K562 (cell line): Measurements from ENCODE around the gene TEFM. TPM values are rescaled to one million over a fixed set of nuclear protein-coding genes. Genes with fewer than 3 reads are reported as not detected.

Experiments used
- CEBPG ChIP-seq, 3 experiments: fragments of 200-800 bp in 1 of 3; sonication (Bioruptor generic) in 1 of 3; sonication (generic) in 1 of 3; formaldehyde crosslinking in 1 of 3; IDR thresholded peaks in 2 of 3; conservative IDR thresholded peaks in 1 of 3; 2 replicates each; pipeline versions ENCODE4 v1.6.1 to v1.8.0; 2016 to 2022; ENCODE audit warnings: missing compliant biosample characterization in 2 of 3, missing genetic modification characterization in 2 of 3, mild to moderate bottlenecking in 1 of 3, missing genetic modification reagents in 1 of 3
- CGGBP1 ChIP-seq: fragments of 250-450 bp; sonication (Bioruptor Pico); IDR thresholded peaks from 2 replicates; pipeline ENCODE4 v1.9.0; 2021; ENCODE audit warnings: mild to moderate bottlenecking
- CREBBP ChIP-seq: IDR thresholded peaks from one replicate; pipeline ENCODE4 v1.6.1; 2012; ENCODE audit warnings: low read depth, mild to moderate bottlenecking, control low read depth, inconsistent platforms, low read length
- DNMT1 ChIP-seq: fragments of 450-650 bp; IDR thresholded peaks from 2 replicates; pipeline ENCODE4 v1.6.1; 2016; ENCODE audit warnings: antibody characterized with exemption, mild to moderate bottlenecking
- EP300 ChIP-seq: IDR thresholded peaks from 2 replicates; pipeline ENCODE4 v1.6.1; 2012; ENCODE audit warnings: low read length, improper control_type of control experiment
- FOXJ3 ChIP-seq: sonication (generic); formaldehyde crosslinking; IDR thresholded peaks from 2 replicates; pipeline ENCODE4 v1.4.0; 2020; ENCODE audit warnings: mild to moderate bottlenecking, missing genetic modification reagents
- HDAC8 ChIP-seq: fragments of 450-650 bp; IDR thresholded peaks from 2 replicates; pipeline ENCODE4 v1.6.1; 2016; ENCODE audit warnings: mild to moderate bottlenecking, missing genetic modification characterization, moderate library complexity, missing compliant biosample characterization
- HMBOX1 ChIP-seq: sonication (generic); IDR thresholded peaks from 2 replicates; pipeline ENCODE4 v1.6.1; 2016
- KLF13 ChIP-seq: fragments of 450-650 bp; IDR thresholded peaks from 2 replicates; pipeline ENCODE4 v1.6.1; 2016; ENCODE audit warnings: missing genetic modification characterization, low read depth, mild to moderate bottlenecking, missing compliant biosample characterization, moderate library complexity, borderline replicate concordance
- MAFK ChIP-seq: IDR thresholded peaks from 2 replicates; pipeline ENCODE4 v1.6.1; 2011; ENCODE audit warnings: low read length, improper control_type of control experiment
- NUFIP1 ChIP-seq: fragments of 450-650 bp; IDR thresholded peaks from 2 replicates; pipeline ENCODE4 v1.6.1; 2018; ENCODE audit not compliant: partially characterized antibody
- PATZ1 ChIP-seq: fragments of 250-450 bp; sonication (Bioruptor Pico); IDR thresholded peaks from 2 replicates; pipeline ENCODE4 v1.5.0; 2020; ENCODE audit warnings: mild to moderate bottlenecking, borderline replicate concordance
- SIN3A ChIP-seq, 2 experiments: fragments of 150-350 bp in 1 of 2; IDR thresholded peaks; 2 replicates each; pipeline ENCODE4 v1.6.1; 2011 to 2016; ENCODE audit warnings: borderline replicate concordance in 2 of 2, low read depth in 2 of 2, low read length in 2 of 2, mild to moderate bottlenecking in 2 of 2, moderate library complexity in 2 of 2; ENCODE audit not compliant: control insufficient read depth in 1 of 2
- SUPT5H ChIP-seq: fragments of 450-650 bp; IDR thresholded peaks from 2 replicates; pipeline ENCODE4 v1.6.1; 2016
- TAF1 ChIP-seq: IDR thresholded peaks from 2 replicates; pipeline ENCODE4 v1.6.1; 2011; ENCODE audit warnings: mild to moderate bottlenecking, low read length, moderate library complexity; ENCODE audit not compliant: insufficient read depth, control insufficient read depth, severe bottlenecking; ENCODE audit errors: extremely low read depth
- U2AF1 ChIP-seq: fragments of 200-400 bp; formaldehyde crosslinking; optimal IDR thresholded peaks from 2 replicates; pipeline ENCODE3; 2017; ENCODE audit warnings: mild to moderate bottlenecking, low read depth, low read length, moderate library complexity
- ZBTB11 ChIP-seq, 3 experiments: fragments of 200-800 bp in 1 of 3; fragments of 250-450 bp in 1 of 3; fragments of 450-650 bp in 1 of 3; sonication (Bioruptor Pico) in 1 of 3; sonication (Bioruptor generic) in 1 of 3; formaldehyde crosslinking in 1 of 3; IDR thresholded peaks; 2 replicates each; pipeline versions ENCODE4 v1.6.1 to v1.8.0; 2016 to 2022; ENCODE audit warnings: mild to moderate bottlenecking in 2 of 3, missing genetic modification characterization in 2 of 3, missing compliant biosample characterization in 1 of 3, moderate library complexity in 1 of 3
- ZBTB8A ChIP-seq: fragments of 450-650 bp; IDR thresholded peaks from 2 replicates; pipeline ENCODE4 v1.6.1; 2018; ENCODE audit warnings: mild to moderate bottlenecking, moderate library complexity; ENCODE audit not compliant: partially characterized antibody
- ZNF133 ChIP-seq: fragments of 250-450 bp; sonication (Bioruptor Pico); IDR thresholded peaks from 2 replicates; pipeline ENCODE4 v1.4.0; 2020; ENCODE audit warnings: mild to moderate bottlenecking
- ZNF282 ChIP-seq: sonication (generic); formaldehyde crosslinking; IDR thresholded peaks from 2 replicates; pipeline ENCODE4 v1.8.1; 2023; ENCODE audit warnings: missing genetic modification reagents
- polyA plus RNA-seq, 8 experiments: library from polyadenylated mRNA; depleted of rRNA in 4 of 8; stranded (reverse) in 5 of 8; unstranded in 3 of 8; fragments of >200 nt; fragmentation: Nextera tagmentation in 2 of 8; fragmentation: Illumina TruSeq in 1 of 8; extraction: Ambion mirVana in 2 of 8; extraction: Trizol in 1 of 8; gene quantifications; 2 replicates each; pipeline versions ENCODE4 v1.2.1 to v1.2.3, GENCODE V29; 2011 to 2014; ENCODE audit warnings: inconsistent platforms in 1 of 8, missing spikeins in 1 of 8
- total RNA-seq, 7 experiments: library from RNA; depleted of rRNA in 6 of 7; stranded (reverse); fragments of >200 nt in 6 of 7; fragmentation: Illumina TruSeq in 2 of 7; extraction: Trizol in 2 of 7; gene quantifications; 2 replicates each; pipeline versions ENCODE4 v1.2.1 to v1.2.3, GENCODE V29; 2011 to 2021; ENCODE audit warnings: low replicate concordance in 1 of 7

TEFM gene
- total and polyA plus RNA-seq, 9 of the 15 experiments (the other 6 are each of a cell fraction or from before 2014, with no cell fraction given), result 12.5 to 60.3 (median 23.3) TPM

- TF ChIP-seq EP300, result no peak; the same call in 1 of the 2 replicates
- no peak; the same call in 1 of the 2 replicates for TF ChIP-seq HMBOX1
- peak; percentile 91 for TF ChIP-seq SUPT5H
- no peak for TF ChIP-seq CREBBP
- TF ChIP-seq DNMT1, result no peak
- TF ChIP-seq FOXJ3 (CRISPR knock-in tag), result no peak
- TF ChIP-seq ZNF133 (CRISPR knock-in tag), result no peak
- TF ChIP-seq CEBPG (CRISPR knock-in tag; IDR thresholded peaks at IDR 0.05), result no peak
- TF ChIP-seq CEBPG (tag; conservative IDR thresholded peaks at IDR 0.05 in 1 of 2, IDR thresholded peaks at IDR 0.05 in 1 of 2), result no peak
- TF ChIP-seq ZBTB8A, result no peak
- TF ChIP-seq CGGBP1 (CRISPR knock-in tag), result peak; percentile 97; the same call in 1 of the 2 replicates
- TF ChIP-seq U2AF1, result no peak
- 0 out of 2 replicates have a peak, but pooled peaks have one; percentile 21 for TF ChIP-seq MAFK
- no peak for TF ChIP-seq HDAC8
- peak; percentile 98 for TF ChIP-seq TAF1
- TF ChIP-seq PATZ1 (CRISPR knock-in tag), result no peak
- TF ChIP-seq SIN3A (IDR thresholded peaks at IDR 0.05; ENCODE audit: borderline replicate concordance in 2 of 2, control insufficient read depth in 1 of 2, low read depth in 2 of 2, low read length in 2 of 2), result peak; percentile 49 to 73; a peak in 2 of 4 replicates
- TF ChIP-seq KLF13 (tag), result no peak
- no peak for TF ChIP-seq NUFIP1
- no peak for TF ChIP-seq ZNF282 (CRISPR knock-in tag)
- peak; percentile 98 to 99 (median 98) for TF ChIP-seq ZBTB11 (CRISPR knock-in tag; IDR thresholded peaks at IDR 0.05)
Measured at GRCh38 chr17:30906101-30906911, at the start of gene TEFM (continued).
